Epithelial cell of alveolus of lung (primary cell): ENCODE measurements around the gene SNRPF. TPM values are rescaled to one million over a fixed set of nuclear protein-coding genes. Genes with fewer than 3 reads are reported as not detected.

Source experiments
- total RNA-seq: library from RNA; depleted of rRNA; stranded (reverse); fragments of >200 nt; gene quantifications from 2 replicates; pipeline ENCODE4 v1.2.1, GENCODE V29; 2015

SNRPF gene
- total RNA-seq = 12.1 and 14.9 TPM in 2 replicates

DNA sequence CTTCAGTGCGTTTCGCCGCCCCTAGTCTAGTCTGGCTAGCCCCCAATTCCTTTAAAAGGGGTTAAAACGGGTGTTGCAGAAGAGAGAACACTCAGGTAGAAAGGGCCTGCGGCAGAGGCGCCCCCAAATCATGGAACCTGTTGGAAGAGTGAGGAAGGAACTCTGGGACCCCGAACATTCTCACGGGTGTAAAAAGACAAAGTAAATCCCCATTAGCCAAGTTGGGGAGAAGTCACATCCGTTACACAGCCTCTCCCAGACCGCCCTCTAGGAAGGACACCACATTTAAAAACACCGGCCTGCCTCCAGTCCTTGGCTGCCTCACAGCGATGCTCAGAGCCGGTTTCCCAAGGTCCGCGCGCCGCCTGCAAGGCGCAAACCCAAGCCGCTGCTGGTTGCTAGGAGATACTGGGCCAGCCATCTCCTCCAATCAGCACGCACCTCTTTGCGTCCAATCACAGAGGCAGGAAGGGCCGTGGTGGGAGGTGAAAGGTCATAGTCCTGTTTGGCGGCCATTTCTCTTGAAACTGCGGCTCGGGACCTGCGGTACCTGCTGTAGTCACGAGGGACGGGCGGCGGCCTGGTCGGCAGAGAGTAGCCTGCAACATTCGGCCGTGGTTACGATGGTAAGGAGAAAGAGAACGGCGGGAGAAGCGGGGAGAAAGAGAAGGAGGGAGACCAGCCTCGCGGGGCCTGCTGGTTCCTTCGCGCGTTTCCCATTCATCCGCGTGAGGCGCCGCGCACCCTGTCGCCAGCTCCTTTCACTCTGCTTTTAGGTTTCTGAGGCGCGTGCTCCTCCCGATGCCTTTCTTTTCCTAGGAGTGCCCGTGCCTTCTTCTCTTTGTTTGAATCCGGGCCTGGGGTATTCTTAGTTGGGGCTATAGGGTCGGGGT lies at the start of gene SNRPF:
SNRPF (plus strand) TSS at position 502 of the 893 bp plus-strand sequence; CDS start at position 624, 122 bp downstream.

Other genes with a start within 250 kb of the SNRPF start
- gene NTN4, start 68.2 kb upstream of the SNRPF start, total RNA-seq = 1.7 and 17.3 TPM in 2 replicates
- not detected in 2 replicates for gene CCDC38, start 83.7 kb downstream of the SNRPF start, total RNA-seq
- gene AMDHD1, start 84.4 kb downstream of the SNRPF start, total RNA-seq = 0.08 and 0.13 TPM in 2 replicates
- gene HAL, start 137.4 kb downstream of the SNRPF start, total RNA-seq = 0.48 TPM in 1 of 2 replicates, not detected in the other
- gene LTA4H, start 176.6 kb downstream of the SNRPF start, total RNA-seq = 64.1 and 118 TPM in 2 replicates